Bronchial epithelial cell (primary cell): ENCODE measurements around the gene LAMA3. TPM values are rescaled to one million over a fixed set of nuclear protein-coding genes. Genes with fewer than 3 reads are reported as not detected.

Experiments
- DNase-seq: peaks from one replicate; pipeline ENCODE4 v3.0.0-alpha.2; 2010; ENCODE audit warnings: low read depth
- FAIRE-seq: peaks from 2 replicates; lab custom pipeline; 2011; peaks lifted over from hg19 to GRCh38; lab: Jason Lieb, UNC
- H3K27me3 ChIP-seq: 2 replicates; pipeline ENCODE4 v1.5.1; 2011; ENCODE audit warnings: low read length; ENCODE audit not compliant: control insufficient read depth, insufficient read depth
- H3K36me3 ChIP-seq: 2 replicates; pipeline ENCODE4 v1.5.1; 2011; ENCODE audit warnings: low read length; ENCODE audit not compliant: control insufficient read depth, insufficient read depth
- H3K4me3 ChIP-seq: 2 replicates; pipeline ENCODE4 v1.5.1; 2011; ENCODE audit warnings: mild to moderate bottlenecking, low read depth, low read length, control low read depth
- total RNA-seq: library from RNA; depleted of rRNA; stranded (reverse); fragments of >200 nt; gene quantifications from 2 replicates; pipeline ENCODE4 v1.2.1, GENCODE V29; 2014
- TF ChIP-seq, protein P1 (sequence below): IDR thresholded peaks from 2 replicates; pipeline ENCODE4 v1.5.1; 2011; ENCODE audit warnings: mild to moderate bottlenecking, moderate library complexity, low read length, control low read depth, inconsistent platforms; ENCODE audit not compliant: insufficient read depth, severe bottlenecking

The LAMA3 gene
- total RNA-seq, 1 donor from 2014 or later, result 531 TPM

DNA sequence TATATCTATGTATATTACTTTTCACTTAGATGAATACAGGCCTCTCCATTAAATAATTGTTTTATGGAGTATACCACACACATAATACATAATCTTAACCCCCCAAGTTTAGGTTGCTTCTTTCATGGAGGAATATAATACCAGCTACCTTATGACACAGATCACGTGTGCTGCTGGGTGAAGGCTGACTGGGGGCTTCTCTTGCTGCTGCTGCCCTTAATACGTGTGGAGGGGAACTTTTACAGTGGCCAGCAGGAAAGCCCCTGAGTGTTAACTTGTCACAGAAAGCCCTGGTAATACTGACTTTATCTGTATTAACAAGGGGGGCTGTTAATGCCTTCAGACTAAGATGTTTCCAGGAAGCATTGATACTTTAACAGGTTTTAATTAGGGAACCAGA is 63.1 kb downstream of the LAMA3 start:
- no peak overlapping the region for H3K4me3 ChIP-seq
- FAIRE-seq (no peak), DNase-seq (no peak)
- H3K36me3 ChIP-seq, result peaks cover 5% of the 10 kb centered on the region
- TF ChIP-seq, protein P1, sequence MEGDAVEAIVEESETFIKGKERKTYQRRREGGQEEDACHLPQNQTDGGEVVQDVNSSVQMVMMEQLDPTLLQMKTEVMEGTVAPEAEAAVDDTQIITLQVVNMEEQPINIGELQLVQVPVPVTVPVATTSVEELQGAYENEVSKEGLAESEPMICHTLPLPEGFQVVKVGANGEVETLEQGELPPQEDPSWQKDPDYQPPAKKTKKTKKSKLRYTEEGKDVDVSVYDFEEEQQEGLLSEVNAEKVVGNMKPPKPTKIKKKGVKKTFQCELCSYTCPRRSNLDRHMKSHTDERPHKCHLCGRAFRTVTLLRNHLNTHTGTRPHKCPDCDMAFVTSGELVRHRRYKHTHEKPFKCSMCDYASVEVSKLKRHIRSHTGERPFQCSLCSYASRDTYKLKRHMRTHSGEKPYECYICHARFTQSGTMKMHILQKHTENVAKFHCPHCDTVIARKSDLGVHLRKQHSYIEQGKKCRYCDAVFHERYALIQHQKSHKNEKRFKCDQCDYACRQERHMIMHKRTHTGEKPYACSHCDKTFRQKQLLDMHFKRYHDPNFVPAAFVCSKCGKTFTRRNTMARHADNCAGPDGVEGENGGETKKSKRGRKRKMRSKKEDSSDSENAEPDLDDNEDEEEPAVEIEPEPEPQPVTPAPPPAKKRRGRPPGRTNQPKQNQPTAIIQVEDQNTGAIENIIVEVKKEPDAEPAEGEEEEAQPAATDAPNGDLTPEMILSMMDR, result no peak
- H3K27me3 ChIP-seq, result no peaks in the 10 kb centered on the region

DNA sequence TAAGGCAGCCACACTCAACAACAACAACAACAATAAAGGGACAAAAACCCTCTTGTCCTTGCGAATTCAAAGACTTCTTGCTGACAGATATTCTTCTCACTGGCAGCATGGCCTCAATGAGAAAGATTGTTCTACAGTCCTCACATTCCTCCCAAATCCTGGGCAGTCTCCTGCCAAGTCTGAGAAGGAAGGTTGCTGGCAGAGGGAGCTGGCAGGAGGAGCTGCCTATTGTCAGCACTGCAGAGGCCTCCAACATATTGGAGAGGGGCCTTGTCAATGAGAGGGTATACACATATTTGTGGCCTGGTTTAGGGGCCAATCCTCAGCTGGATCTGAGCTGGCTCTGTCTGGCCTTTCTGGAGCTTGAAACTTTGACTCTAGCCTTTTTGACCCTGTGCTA is 63.5 kb downstream of the LAMA3 start:
- FAIRE-seq (no peak), DNase-seq (no peak)
- Histone ChIP-seq H3K27me3 (no peaks in the 10 kb centered on the region), H3K36me3 (peaks cover 5% of the 10 kb centered on the region), H3K4me3 (no peak overlapping the region)
- TF ChIP-seq, protein P1, result no peak

DNA sequence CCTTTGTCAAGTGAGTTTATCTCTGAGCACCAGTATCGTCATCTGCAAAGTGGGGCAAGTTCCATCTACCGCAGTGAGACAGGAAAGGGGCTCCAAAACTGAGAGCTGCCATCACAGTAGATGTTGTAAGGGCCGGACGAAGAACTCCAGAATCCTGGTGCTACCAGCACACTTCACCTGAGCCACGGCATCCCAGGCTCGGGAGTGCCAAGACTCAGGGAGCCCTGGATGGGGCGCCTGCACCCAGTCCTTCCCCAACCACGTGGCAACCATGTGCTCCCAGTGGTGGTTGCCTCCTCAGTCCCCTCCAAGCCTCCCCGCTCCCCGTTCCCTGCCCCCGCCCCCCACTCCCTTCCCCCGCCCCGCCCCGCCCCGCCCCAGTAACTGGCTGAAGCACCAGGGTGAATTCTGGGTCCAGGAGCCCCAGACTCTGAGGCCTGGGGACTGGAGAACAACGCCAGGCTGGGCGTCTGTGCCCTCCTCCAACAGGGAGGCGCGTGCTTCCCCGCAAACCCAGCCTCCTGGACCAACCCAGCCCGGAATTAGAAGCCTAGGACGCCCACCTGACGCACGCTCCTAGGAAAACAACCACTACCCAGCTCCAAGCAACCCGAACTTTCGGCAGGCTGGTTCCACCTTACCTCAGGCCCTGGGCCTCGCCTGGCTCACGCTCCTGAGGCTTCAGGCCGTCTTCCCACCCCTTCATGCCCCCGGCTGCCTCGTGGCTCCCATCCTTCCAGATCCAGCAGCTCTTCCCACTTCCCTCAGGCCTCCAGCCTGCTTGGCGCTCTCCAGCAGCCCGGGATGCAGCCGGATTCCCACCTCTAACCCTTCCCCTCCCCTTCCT is 67.6 kb downstream of the LAMA3 start:
- TF ChIP-seq, protein P1, result no peak
- FAIRE-seq (no peak), DNase-seq (no peak)
- no peak overlapping the region for H3K4me3 ChIP-seq
- peaks cover 4% of the 10 kb centered on the region for H3K36me3 ChIP-seq
- no peaks in the 10 kb centered on the region for H3K27me3 ChIP-seq

DNA sequence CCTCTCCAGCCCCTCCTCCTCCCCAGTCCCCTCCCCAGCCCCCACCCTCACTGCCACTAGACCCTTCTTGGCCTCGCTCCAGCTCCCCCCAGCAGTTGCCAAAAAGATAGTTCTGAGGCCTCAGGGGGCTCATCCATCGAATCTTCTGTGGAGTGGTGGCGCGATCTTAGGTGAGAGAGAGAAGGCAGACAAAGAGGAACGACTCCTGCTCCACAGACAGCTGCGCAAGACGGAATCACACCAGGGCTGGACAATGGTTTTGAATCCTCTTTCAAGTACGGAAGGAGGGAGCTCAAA is 68.1 kb downstream of the LAMA3 start:
- no peaks in the 10 kb centered on the region for H3K27me3 ChIP-seq
- TF ChIP-seq, protein P1, result no peak
- FAIRE-seq (no peak), DNase-seq (no peak)
- H3K4me3 ChIP-seq, result no peak overlapping the region
- H3K36me3 ChIP-seq, result peaks cover 4% of the 10 kb centered on the region

DNA sequence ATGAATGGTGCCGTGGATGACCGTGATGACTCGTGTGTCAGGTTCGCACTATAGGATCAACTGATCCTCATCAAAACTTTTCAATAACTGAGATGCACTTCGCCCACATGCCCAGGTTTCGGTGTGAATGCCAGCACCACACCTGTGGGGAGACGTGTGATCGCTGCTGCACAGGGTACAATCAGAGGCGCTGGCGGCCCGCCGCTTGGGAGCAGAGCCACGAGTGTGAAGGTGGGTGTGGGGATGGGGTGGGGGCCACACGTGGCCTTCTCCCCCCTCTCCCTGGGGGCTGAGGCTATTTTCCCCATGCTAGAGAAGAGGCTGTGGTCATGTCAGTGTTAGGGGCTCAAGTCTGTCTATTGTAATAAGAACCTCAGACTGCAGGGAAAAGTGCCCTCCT is 69.0 kb downstream of the LAMA3 start:
- Histone ChIP-seq H3K36me3 (peaks cover 4% of the 10 kb centered on the region), H3K4me3 (no peak overlapping the region), H3K27me3 (no peaks in the 10 kb centered on the region)
- TF ChIP-seq, protein P1, result no peak
- DNase-seq, result no peak
- no peak for FAIRE-seq

DNA sequence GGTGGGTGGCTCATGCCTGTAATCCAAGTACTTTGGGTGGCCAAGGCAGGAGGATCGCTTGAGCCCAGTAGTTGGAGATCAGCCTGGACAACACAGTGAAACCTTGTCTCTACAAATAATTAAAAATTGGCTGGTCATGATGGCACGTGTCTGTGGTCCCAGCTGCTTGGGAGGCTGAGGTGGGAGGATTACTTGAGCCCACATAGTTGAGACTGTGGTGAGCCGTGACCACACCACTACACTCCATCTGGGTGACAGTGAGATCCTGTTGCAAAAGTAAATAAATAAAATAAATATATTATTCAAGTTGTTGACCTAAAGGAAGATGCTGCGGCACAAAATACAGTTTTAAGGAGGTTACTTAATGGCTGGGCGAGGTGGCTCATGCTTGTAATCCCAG is 72.7 kb downstream of the LAMA3 start:
- DNase-seq, result no peak
- TF ChIP-seq, protein P1, result no peak
- no peaks in the 10 kb centered on the region for H3K27me3 ChIP-seq
- FAIRE-seq, result no peak
- no peak overlapping the region for H3K4me3 ChIP-seq
- H3K36me3 ChIP-seq, result peaks cover 3% of the 10 kb centered on the region
